ENCODE results near the gene TBX15.

The TBX15 gene

GRCh38 chr1:118947790-118948189, 40.4 kb downstream of the TBX15 start:
- H3K9me3 ChIP-seq (ENCODE audit: control insufficient read depth in 2 of 2, low read length in 2 of 2): no peaks in the 10 kb centered on the region
- no peak overlapping the region for H3K27ac ChIP-seq (ENCODE audit: low read depth in 2 of 2, low read length in 2 of 2)
- H3K36me3 ChIP-seq (ENCODE audit: control insufficient read depth in 2 of 2, insufficient read depth in 2 of 2, low read length in 2 of 2): no peaks in the 10 kb centered on the region
- no peaks in the 10 kb centered on the region for H3K27me3 ChIP-seq (ENCODE audit: control insufficient read depth in 2 of 2, insufficient read depth in 2 of 2, low read length in 2 of 2)
- no peak overlapping the region for H3K9ac ChIP-seq (ENCODE audit: low read depth in 1 of 2, low read length in 2 of 2)
- no peak overlapping the region for H3K4me3 ChIP-seq (ENCODE audit: low read length in 2 of 2)
- H3K4me1 ChIP-seq (ENCODE audit: control insufficient read depth in 2 of 2, insufficient read depth in 2 of 2, low read length in 2 of 2): no peaks in the 10 kb centered on the region

DNA sequence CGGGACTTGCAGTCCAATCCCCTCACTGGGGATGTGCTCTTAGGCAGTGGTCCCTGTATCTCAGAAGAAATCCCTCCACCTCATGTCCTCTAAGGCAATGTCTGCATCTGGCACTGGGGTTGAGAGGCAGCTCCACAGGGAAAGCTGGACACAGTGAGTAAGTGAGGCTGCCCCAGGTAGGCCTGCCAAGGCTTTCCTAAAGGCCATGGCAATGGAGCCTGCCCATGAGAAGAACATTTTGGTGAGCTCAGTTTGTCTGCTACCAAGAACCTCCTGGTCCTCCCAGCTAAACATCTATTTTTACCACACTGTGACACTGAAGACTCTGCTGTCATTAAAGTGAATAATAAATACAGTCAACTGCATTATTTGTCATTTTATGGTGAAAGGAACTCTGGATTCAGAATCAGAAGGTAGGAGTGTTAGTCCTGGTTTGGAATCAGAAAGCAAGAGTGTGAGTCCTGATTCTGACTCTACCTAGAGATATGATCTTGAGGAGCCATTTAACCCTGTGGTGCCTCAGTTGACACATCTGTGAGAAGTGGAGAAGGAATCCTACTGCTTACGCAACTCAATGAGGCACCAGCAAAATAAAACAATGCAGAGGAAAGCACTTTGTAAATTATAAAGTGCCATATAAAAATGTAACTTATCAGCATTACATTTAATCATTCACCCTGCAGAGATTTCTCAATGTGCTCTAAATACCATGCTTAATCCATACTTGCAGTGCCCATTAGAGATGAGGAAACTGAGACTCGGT, 41.0 kb downstream of the TBX15 start:
- H3K9me3 ChIP-seq (ENCODE audit: control insufficient read depth in 2 of 2, low read length in 2 of 2): no peaks in the 10 kb centered on the region
- H3K9ac ChIP-seq (ENCODE audit: low read depth in 1 of 2, low read length in 2 of 2): no peak overlapping the region
- no peak overlapping the region for H3K27ac ChIP-seq (ENCODE audit: low read depth in 2 of 2, low read length in 2 of 2)
- no peaks in the 10 kb centered on the region for H3K4me1 ChIP-seq (ENCODE audit: control insufficient read depth in 2 of 2, insufficient read depth in 2 of 2, low read length in 2 of 2)
- no peak overlapping the region for H3K4me3 ChIP-seq (ENCODE audit: low read length in 2 of 2)
- H3K27me3 ChIP-seq (ENCODE audit: control insufficient read depth in 2 of 2, insufficient read depth in 2 of 2, low read length in 2 of 2): no peaks in the 10 kb centered on the region
- H3K36me3 ChIP-seq (ENCODE audit: control insufficient read depth in 2 of 2, insufficient read depth in 2 of 2, low read length in 2 of 2): no peaks in the 10 kb centered on the region

DNA sequence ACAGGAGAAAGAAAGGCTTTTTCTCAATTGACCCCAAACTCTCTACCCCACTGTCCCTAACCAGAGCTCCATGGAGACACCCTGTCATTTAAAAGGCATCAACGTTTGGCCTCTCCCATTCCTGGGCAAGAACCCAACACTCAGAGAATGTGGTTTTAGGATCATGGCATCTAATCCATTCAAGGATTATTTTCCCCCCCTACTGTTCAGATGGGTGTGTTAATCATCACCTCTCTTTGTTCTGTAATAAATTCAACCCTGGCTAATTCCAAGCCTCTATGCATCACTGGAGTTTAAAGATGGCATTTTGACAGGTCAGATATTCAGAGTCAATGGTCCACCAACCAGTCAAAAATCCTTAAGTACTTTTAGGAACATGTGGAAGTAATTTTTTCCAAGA, 42.7 kb downstream of the TBX15 start:
- Histone ChIP-seq H3K27ac (ENCODE audit: low read depth in 2 of 2, low read length in 2 of 2) (no peak overlapping the region), H3K9me3 (ENCODE audit: control insufficient read depth in 2 of 2, low read length in 2 of 2) (no peaks in the 10 kb centered on the region), H3K4me3 (ENCODE audit: low read length in 2 of 2) (no peak overlapping the region), H3K36me3 (ENCODE audit: control insufficient read depth in 2 of 2, insufficient read depth in 2 of 2, low read length in 2 of 2) (no peaks in the 10 kb centered on the region), H3K9ac (ENCODE audit: low read depth in 1 of 2, low read length in 2 of 2) (no peak overlapping the region), H3K4me1 (ENCODE audit: control insufficient read depth in 2 of 2, insufficient read depth in 2 of 2, low read length in 2 of 2) (no peaks in the 10 kb centered on the region), H3K27me3 (ENCODE audit: control insufficient read depth in 2 of 2, insufficient read depth in 2 of 2, low read length in 2 of 2) (no peaks in the 10 kb centered on the region)

- H3K27ac ChIP-seq (ENCODE audit: low read depth in 2 of 2, low read length in 2 of 2): no peak overlapping the region
- no peaks in the 10 kb centered on the region for H3K9me3 ChIP-seq (ENCODE audit: control insufficient read depth in 2 of 2, low read length in 2 of 2)
- H3K36me3 ChIP-seq (ENCODE audit: control insufficient read depth in 2 of 2, insufficient read depth in 2 of 2, low read length in 2 of 2): no peaks in the 10 kb centered on the region
- H3K4me1 ChIP-seq (ENCODE audit: control insufficient read depth in 2 of 2, insufficient read depth in 2 of 2, low read length in 2 of 2): no peaks in the 10 kb centered on the region
- no peaks in the 10 kb centered on the region for H3K27me3 ChIP-seq (ENCODE audit: control insufficient read depth in 2 of 2, insufficient read depth in 2 of 2, low read length in 2 of 2)
- no peak overlapping the region for H3K9ac ChIP-seq (ENCODE audit: low read depth in 1 of 2, low read length in 2 of 2)
- no peak overlapping the region for H3K4me3 ChIP-seq (ENCODE audit: low read length in 2 of 2)
These were observed 43.6 kb downstream of the TBX15 start for GRCh38 chr1:118944546-118944945.

DNA sequence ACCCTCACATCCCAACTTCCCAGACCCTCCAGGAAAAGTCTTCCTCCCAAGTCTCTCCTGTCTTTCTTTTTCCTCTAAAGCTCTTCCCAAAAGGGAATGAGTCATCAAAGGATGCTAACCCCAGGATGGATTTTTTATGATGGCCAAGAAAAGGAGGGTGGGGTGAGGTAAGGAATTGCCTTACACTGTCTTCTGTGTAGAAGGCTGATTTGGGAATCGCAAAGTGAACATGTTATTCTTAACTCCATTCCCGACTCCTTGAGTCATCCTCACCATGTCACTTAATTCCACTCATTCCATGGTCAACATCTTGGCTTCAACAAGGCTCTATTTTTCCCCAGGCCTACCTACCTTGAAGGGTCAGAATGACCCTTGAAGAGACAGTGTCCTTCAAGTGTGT, 44.0 kb downstream of the TBX15 start:
- Histone ChIP-seq H3K27me3 (ENCODE audit: control insufficient read depth in 2 of 2, insufficient read depth in 2 of 2, low read length in 2 of 2) (no peaks in the 10 kb centered on the region), H3K27ac (ENCODE audit: low read depth in 2 of 2, low read length in 2 of 2) (no peak overlapping the region), H3K9me3 (ENCODE audit: control insufficient read depth in 2 of 2, low read length in 2 of 2) (no peaks in the 10 kb centered on the region), H3K4me1 (ENCODE audit: control insufficient read depth in 2 of 2, insufficient read depth in 2 of 2, low read length in 2 of 2) (no peaks in the 10 kb centered on the region), H3K36me3 (ENCODE audit: control insufficient read depth in 2 of 2, insufficient read depth in 2 of 2, low read length in 2 of 2) (no peaks in the 10 kb centered on the region), H3K4me3 (ENCODE audit: low read length in 2 of 2) (no peak overlapping the region), H3K9ac (ENCODE audit: low read depth in 1 of 2, low read length in 2 of 2) (no peak overlapping the region)

GRCh38 chr1:118940957-118941356, 47.2 kb downstream of the TBX15 start:
- Histone ChIP-seq H3K27ac (ENCODE audit: low read depth in 2 of 2, low read length in 2 of 2) (no peak overlapping the region), H3K4me3 (ENCODE audit: low read length in 2 of 2) (no peak overlapping the region), H3K36me3 (ENCODE audit: control insufficient read depth in 2 of 2, insufficient read depth in 2 of 2, low read length in 2 of 2) (no peaks in the 10 kb centered on the region), H3K4me1 (ENCODE audit: control insufficient read depth in 2 of 2, insufficient read depth in 2 of 2, low read length in 2 of 2) (no peaks in the 10 kb centered on the region), H3K9ac (ENCODE audit: low read depth in 1 of 2, low read length in 2 of 2) (no peak overlapping the region), H3K27me3 (ENCODE audit: control insufficient read depth in 2 of 2, insufficient read depth in 2 of 2, low read length in 2 of 2) (no peaks in the 10 kb centered on the region), H3K9me3 (ENCODE audit: control insufficient read depth in 2 of 2, low read length in 2 of 2) (no peaks in the 10 kb centered on the region)

DNA sequence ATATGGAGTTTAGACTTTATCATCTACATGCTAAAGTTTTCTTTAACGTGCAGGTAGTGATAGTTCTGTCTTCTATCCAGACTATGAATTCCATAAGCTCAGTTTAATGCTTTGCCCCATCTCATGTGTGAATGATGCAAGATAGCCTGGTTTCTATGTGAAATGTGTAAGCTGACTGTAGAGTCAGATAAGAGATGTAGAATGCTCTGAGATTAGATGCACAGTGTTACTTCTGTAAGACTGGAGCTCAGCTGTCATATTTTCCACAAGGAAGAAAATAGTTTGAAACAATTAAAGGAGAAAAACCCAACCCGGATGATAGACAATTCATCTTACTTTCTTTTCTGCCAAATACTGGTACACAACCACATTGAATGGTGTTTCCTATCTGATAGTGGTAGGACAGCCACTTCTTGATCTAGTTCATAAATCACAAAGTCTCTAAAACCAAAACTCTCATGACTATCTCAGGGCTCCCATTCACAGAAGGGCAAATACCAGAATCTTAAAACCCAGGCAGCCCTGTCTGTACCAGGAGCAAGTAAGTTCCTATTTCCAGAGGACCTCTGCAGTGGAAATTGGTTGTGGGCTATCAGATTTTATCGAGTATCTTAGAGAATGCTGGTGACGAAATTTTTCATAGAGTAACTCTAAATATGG, 50.6 kb downstream of the TBX15 start:
- Histone ChIP-seq H3K27ac (ENCODE audit: low read depth in 2 of 2, low read length in 2 of 2) (no peak overlapping the region), H3K9ac (ENCODE audit: low read depth in 1 of 2, low read length in 2 of 2) (no peak overlapping the region), H3K9me3 (ENCODE audit: control insufficient read depth in 2 of 2, low read length in 2 of 2) (no peaks in the 10 kb centered on the region), H3K4me3 (ENCODE audit: low read length in 2 of 2) (no peak overlapping the region), H3K4me1 (ENCODE audit: control insufficient read depth in 2 of 2, insufficient read depth in 2 of 2, low read length in 2 of 2) (no peaks in the 10 kb centered on the region), H3K27me3 (ENCODE audit: control insufficient read depth in 2 of 2, insufficient read depth in 2 of 2, low read length in 2 of 2) (no peaks in the 10 kb centered on the region), H3K36me3 (ENCODE audit: control insufficient read depth in 2 of 2, insufficient read depth in 2 of 2, low read length in 2 of 2) (no peaks in the 10 kb centered on the region)

DNA sequence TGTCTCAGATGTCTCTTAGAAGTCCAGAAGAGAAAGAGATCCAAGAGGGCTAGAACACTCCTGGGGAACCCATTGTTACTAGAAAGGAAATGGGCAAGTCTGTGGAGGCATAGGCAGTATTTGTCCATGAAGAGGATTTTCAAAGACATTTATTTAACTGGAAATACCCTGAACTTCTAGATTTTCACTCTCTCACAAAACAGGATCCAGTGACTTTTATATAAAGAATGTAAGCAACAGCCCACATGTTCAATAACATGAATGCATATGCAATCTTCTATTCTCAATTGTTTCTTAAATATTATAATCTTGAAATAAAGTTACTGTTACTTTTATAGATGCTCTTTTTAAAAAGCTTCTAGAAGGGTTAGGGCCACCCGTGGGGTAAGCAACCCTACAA, 53.4 kb downstream of the TBX15 start:
- no peaks in the 10 kb centered on the region for H3K4me1 ChIP-seq (ENCODE audit: control insufficient read depth in 2 of 2, insufficient read depth in 2 of 2, low read length in 2 of 2)
- H3K9me3 ChIP-seq (ENCODE audit: control insufficient read depth in 2 of 2, low read length in 2 of 2): no peaks in the 10 kb centered on the region
- H3K9ac ChIP-seq (ENCODE audit: low read depth in 1 of 2, low read length in 2 of 2): no peak overlapping the region
- H3K27ac ChIP-seq (ENCODE audit: low read depth in 2 of 2, low read length in 2 of 2): no peak overlapping the region
- no peaks in the 10 kb centered on the region for H3K36me3 ChIP-seq (ENCODE audit: control insufficient read depth in 2 of 2, insufficient read depth in 2 of 2, low read length in 2 of 2)
- no peak overlapping the region for H3K4me3 ChIP-seq (ENCODE audit: low read length in 2 of 2)
- no peaks in the 10 kb centered on the region for H3K27me3 ChIP-seq (ENCODE audit: control insufficient read depth in 2 of 2, insufficient read depth in 2 of 2, low read length in 2 of 2)

DNA sequence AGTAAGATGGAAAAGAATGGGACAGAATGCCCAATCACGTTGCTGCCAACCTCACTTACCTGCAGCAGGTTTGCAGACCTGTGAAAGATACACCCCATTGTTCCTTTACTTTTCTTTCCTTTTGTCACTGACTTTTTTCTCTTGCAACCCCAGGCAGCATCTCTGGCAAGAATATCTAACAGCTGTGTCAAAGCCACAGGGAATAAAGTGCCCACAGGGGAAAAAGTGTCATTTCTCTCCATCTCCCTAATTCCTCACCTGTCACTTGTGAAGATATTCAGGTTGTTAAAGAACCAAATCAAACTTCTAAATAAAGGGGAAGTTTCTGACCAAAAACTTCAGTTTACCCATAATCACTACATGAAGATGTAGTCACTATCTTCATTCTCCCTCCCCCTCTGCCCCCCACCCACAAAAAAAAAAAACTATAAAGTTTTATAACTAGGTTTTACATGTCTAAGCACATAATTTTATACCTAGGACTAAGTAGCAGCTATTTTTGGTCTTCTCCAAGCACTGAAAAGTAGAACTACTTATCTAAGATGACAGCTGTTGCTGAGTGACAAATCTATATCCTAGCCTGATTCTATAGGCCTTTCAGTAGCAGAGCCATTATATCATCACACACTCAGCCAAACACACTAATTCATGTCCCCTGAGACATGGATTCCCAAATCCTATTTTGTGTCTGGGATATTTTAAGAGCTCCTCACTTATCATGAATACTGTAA, 54.9 kb downstream of the TBX15 start:
- no peaks in the 10 kb centered on the region for H3K4me1 ChIP-seq (ENCODE audit: control insufficient read depth in 2 of 2, insufficient read depth in 2 of 2, low read length in 2 of 2)
- no peaks in the 10 kb centered on the region for H3K27me3 ChIP-seq (ENCODE audit: control insufficient read depth in 2 of 2, insufficient read depth in 2 of 2, low read length in 2 of 2)
- no peak overlapping the region for H3K4me3 ChIP-seq (ENCODE audit: low read length in 2 of 2)
- H3K9me3 ChIP-seq (ENCODE audit: control insufficient read depth in 2 of 2, low read length in 2 of 2): no peaks in the 10 kb centered on the region
- H3K9ac ChIP-seq (ENCODE audit: low read depth in 1 of 2, low read length in 2 of 2): no peak overlapping the region
- no peak overlapping the region for H3K27ac ChIP-seq (ENCODE audit: low read depth in 2 of 2, low read length in 2 of 2)
- no peaks in the 10 kb centered on the region for H3K36me3 ChIP-seq (ENCODE audit: control insufficient read depth in 2 of 2, insufficient read depth in 2 of 2, low read length in 2 of 2)

GRCh38 chr1:118931876-118932275, 56.3 kb downstream of the TBX15 start:
- Histone ChIP-seq H3K9me3 (ENCODE audit: control insufficient read depth in 2 of 2, low read length in 2 of 2) (no peaks in the 10 kb centered on the region), H3K9ac (ENCODE audit: low read depth in 1 of 2, low read length in 2 of 2) (no peak overlapping the region), H3K27ac (ENCODE audit: low read depth in 2 of 2, low read length in 2 of 2) (no peak overlapping the region), H3K36me3 (ENCODE audit: control insufficient read depth in 2 of 2, insufficient read depth in 2 of 2, low read length in 2 of 2) (no peaks in the 10 kb centered on the region), H3K27me3 (ENCODE audit: control insufficient read depth in 2 of 2, insufficient read depth in 2 of 2, low read length in 2 of 2) (no peaks in the 10 kb centered on the region), H3K4me3 (ENCODE audit: low read length in 2 of 2) (no peak overlapping the region), H3K4me1 (ENCODE audit: control insufficient read depth in 2 of 2, insufficient read depth in 2 of 2, low read length in 2 of 2) (no peaks in the 10 kb centered on the region)

Measured in mucosa of rectum (tissue), 2 donors.